Stomach (tissue), 9 donors: ENCODE results near the gene MYO5B. TPM values are rescaled to one million over a fixed set of nuclear protein-coding genes. Genes with fewer than 3 reads are reported as not detected.

Source experiments
- DNase-seq, 2 donors: peaks; one replicate each; pipeline versions ENCODE4 v3.0.0 to v3.0.0-alpha.2; 2013 to 2019
- H3K27ac ChIP-seq, 5 donors: fragments of 200-600 bp in 4 of 5; sonication (generic) in 4 of 5; one replicate each; pipeline ENCODE4 v1.5.1; 2013 to 2019; ENCODE audit warnings: mild to moderate bottlenecking in 1 of 5, moderate library complexity in 1 of 5
- H3K27me3 ChIP-seq, 3 donors: fragments of 200-600 bp; sonication (generic); one replicate each; pipeline ENCODE4 v1.5.1; 2017 to 2019; ENCODE audit warnings: mixed run types in 1 of 3
- H3K36me3 ChIP-seq, 4 donors: fragments of 200-600 bp; sonication (generic); 1 replicate in 3 of 4; 2 replicates in 1 of 4; pipeline ENCODE4 v1.5.1; 2016 to 2019
- H3K4me1 ChIP-seq, 4 donors: fragments of 200-600 bp; sonication (generic); one replicate each; pipeline ENCODE4 v1.5.1; 2016 to 2019
- H3K4me3 ChIP-seq, 4 donors: fragments of 200-600 bp; sonication (generic) in 3 of 4; one replicate each; pipeline ENCODE4 v1.5.1; 2016 to 2019; ENCODE audit warnings: mild to moderate bottlenecking in 1 of 4
- H3K9me3 ChIP-seq, 4 donors: fragments of 200-600 bp; sonication (generic); one replicate each; pipeline ENCODE4 v1.5.1; 2016 to 2019
- EP300 ChIP-seq: sonication (generic); formaldehyde crosslinking; IDR thresholded peaks from one replicate; pipeline ENCODE4 v1.6.1; 2017; ENCODE audit warnings: antibody characterized with exemption
- POLR2A ChIP-seq, 4 donors: fragments of 450-650 bp; IDR thresholded peaks; one replicate each; pipeline ENCODE4 v1.6.1; 2016; ENCODE audit warnings: antibody characterized with exemption in 4 of 4, control low read depth in 2 of 4, mild to moderate bottlenecking in 1 of 4, moderate library complexity in 1 of 4
- POLR2AphosphoS5 ChIP-seq, 3 donors: sonication (generic); formaldehyde crosslinking; IDR thresholded peaks; one replicate each; pipeline ENCODE4 v1.6.1; 2016; ENCODE audit warnings: antibody characterized with exemption in 3 of 3
- WGBS, 5 donors: extraction: QIAGEN DNeasy Blood & Tissue Kit in 3 of 5; methylation state at CpG; one replicate each; pipeline versions ENCODE4 v1.1.5 to v1.1.7; 2013 to 2018; 5-methylcytosine and 5-hydroxymethylcytosine counted together
- intact Hi-C: fragments of 100-400 bp; cut with DNase I; formaldehyde crosslinking; loops from one replicate; pipeline ENCODE4 v1.15.1; 2023; ENCODE audit warnings: low total_unique reads
- polyA plus RNA-seq, 3 donors: library from polyadenylated mRNA; stranded (reverse); fragments of 200-250 nt; gene quantifications; one replicate each; pipeline ENCODE4 v1.2.3, GENCODE V29; 2013
- total RNA-seq, 5 donors: library from RNA; depleted of rRNA; stranded (reverse); fragments of >200 nt; gene quantifications; one replicate each; pipeline versions ENCODE4 v1.1.0 to v1.2.3, GENCODE V29; 2014 to 2016
- TF ChIP-seq, protein P1 (sequence below), 7 experiments: fragments of 450-650 bp in 4 of 7; fragments of 200-600 bp in 3 of 7; sonication (generic) in 3 of 7; IDR thresholded peaks; one replicate each; pipeline ENCODE4 v1.5.1; 2016 to 2019; ENCODE audit warnings: antibody characterized with exemption in 7 of 7, control low read depth in 2 of 7, mild to moderate bottlenecking in 1 of 7
- donor health status: healthy with polysubstance abuse.
- donor health status: Bipolar disorder and iron deficiency.
- donor health status: healthy.

Gene MYO5B
- total and polyA plus RNA-seq, 8 donors, result 13.6 to 224 (median 33.7) TPM

DNA sequence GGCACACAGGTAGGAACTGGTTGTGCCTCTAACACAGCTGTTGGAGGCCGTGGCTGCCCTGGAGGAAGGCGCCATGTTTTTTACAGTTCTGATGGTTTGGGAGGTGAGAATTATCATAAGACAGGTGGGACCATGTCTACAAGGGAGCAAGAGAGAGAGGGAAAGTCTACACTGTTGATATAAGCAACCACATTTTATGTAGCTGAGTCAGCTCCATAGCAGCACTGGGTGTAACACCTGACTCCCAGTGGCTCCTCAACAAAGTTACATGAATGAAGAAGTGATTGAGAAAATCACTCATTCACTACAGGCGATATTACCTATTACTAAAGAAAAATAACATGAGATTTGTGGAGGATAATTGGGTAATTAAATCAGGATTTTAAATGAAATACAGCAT is 340.3 kb downstream of the MYO5B start:
- TF ChIP-seq EP300, result no peak
- TF ChIP-seq POLR2AphosphoS5 (IDR thresholded peaks at IDR 0.05), result no peak
- TF ChIP-seq, protein P1, sequence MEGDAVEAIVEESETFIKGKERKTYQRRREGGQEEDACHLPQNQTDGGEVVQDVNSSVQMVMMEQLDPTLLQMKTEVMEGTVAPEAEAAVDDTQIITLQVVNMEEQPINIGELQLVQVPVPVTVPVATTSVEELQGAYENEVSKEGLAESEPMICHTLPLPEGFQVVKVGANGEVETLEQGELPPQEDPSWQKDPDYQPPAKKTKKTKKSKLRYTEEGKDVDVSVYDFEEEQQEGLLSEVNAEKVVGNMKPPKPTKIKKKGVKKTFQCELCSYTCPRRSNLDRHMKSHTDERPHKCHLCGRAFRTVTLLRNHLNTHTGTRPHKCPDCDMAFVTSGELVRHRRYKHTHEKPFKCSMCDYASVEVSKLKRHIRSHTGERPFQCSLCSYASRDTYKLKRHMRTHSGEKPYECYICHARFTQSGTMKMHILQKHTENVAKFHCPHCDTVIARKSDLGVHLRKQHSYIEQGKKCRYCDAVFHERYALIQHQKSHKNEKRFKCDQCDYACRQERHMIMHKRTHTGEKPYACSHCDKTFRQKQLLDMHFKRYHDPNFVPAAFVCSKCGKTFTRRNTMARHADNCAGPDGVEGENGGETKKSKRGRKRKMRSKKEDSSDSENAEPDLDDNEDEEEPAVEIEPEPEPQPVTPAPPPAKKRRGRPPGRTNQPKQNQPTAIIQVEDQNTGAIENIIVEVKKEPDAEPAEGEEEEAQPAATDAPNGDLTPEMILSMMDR (IDR thresholded peaks at IDR 0.05), result no peak
- TF ChIP-seq POLR2A (IDR thresholded peaks at IDR 0.05), result no peak
- DNase-seq, result no peak
- Histone ChIP-seq H3K4me1 (peaks cover 0 to 18% (median 13%) of the 10 kb centered on the region in 4 donors), H3K27ac (no peak overlapping the region), H3K4me3 (no peak overlapping the region), H3K27me3 (peaks cover 0 to 11% (median 0%) of the 10 kb centered on the region in 3 donors), H3K9me3 (no peaks in the 10 kb centered on the region), H3K36me3 (no peaks in the 10 kb centered on the region)
- 87 to 97% (median 95%) methylated on average over 3 of the region's 3 CpGs for WGBS, 5 donors
- intact Hi-C loops, result no loop called here

DNA sequence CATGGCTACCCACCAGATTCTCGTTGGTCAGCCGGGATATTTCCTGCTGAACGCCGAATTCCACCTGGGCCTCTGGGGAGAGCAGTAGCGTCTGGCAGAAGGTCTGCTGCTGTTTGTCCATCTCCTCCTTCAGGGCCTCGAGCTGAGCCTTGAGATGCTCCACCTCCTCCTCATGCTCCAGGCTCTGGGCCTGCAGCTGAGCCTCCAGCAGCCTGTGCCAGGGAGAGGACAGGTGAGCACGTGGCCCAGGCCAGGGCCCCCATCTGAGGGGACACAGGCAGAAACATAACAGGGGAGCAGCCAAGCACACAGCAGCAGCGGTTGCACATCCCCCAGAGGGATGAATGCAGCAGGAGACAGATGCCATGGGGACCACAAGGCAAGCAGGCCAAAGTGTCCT is 341.5 kb downstream of the MYO5B start:
- TF ChIP-seq EP300 (no peak), POLR2A (IDR thresholded peaks at IDR 0.05) (no peak)
- TF ChIP-seq, protein P1 (IDR thresholded peaks at IDR 0.05), result no peak
- 90 to 96% (median 94%) methylated on average over 7 to 8 of the region's 8 CpGs for WGBS, 5 donors
- intact Hi-C loops, result no loop called here
- no peaks in the 10 kb centered on the region for H3K9me3 ChIP-seq
- H3K27ac ChIP-seq, result no peak overlapping the region
- H3K4me1 ChIP-seq, result peaks cover 0 to 18% (median 9%) of the 10 kb centered on the region in 4 donors
- DNase-seq, result no peak
- H3K4me3 ChIP-seq, result no peak overlapping the region
- H3K36me3 ChIP-seq, result no peaks in the 10 kb centered on the region
- peaks cover 0 to 22% (median 0%) of the 10 kb centered on the region in 3 donors for H3K27me3 ChIP-seq

GRCh38 chr18:49853011-49853410 is 341.9 kb downstream of the MYO5B start:
- Histone ChIP-seq H3K4me1 (peaks cover 0 to 18% (median 6%) of the 10 kb centered on the region in 4 donors), H3K4me3 (no peak overlapping the region), H3K9me3 (no peaks in the 10 kb centered on the region), H3K27me3 (peaks cover 0 to 26% (median 0%) of the 10 kb centered on the region in 3 donors), H3K27ac (no peak overlapping the region), H3K36me3 (peaks cover 0 to 2% (median 0%) of the 10 kb centered on the region in 4 donors)
- DNase-seq, result no peak
- TF ChIP-seq, protein P1 (IDR thresholded peaks at IDR 0.05), result no peak
- no peak for TF ChIP-seq POLR2AphosphoS5 (IDR thresholded peaks at IDR 0.05)
- TF ChIP-seq EP300, result no peak
- no peak for TF ChIP-seq POLR2A (IDR thresholded peaks at IDR 0.05)
- WGBS, 5 donors, result 78 to 89% (median 82%) methylated on average over 7 of the region's 7 CpGs
- intact Hi-C loops, result no loop called here

- 77 to 87% (median 78%) methylated on average over 4 of the region's 4 CpGs for WGBS, 5 donors
- Histone ChIP-seq H3K9me3 (no peaks in the 10 kb centered on the region), H3K4me1 (peaks cover 0 to 15% (median 3%) of the 10 kb centered on the region in 4 donors), H3K36me3 (peaks cover 0 to 7% (median 0%) of the 10 kb centered on the region in 4 donors), H3K27ac (no peak overlapping the region), H3K27me3 (peaks cover 0 to 29% (median 0%) of the 10 kb centered on the region in 3 donors), H3K4me3 (no peak overlapping the region)
- intact Hi-C loops, result no loop called here
- peak in 1 of 2 donors; percentile 24 for DNase-seq
- TF ChIP-seq POLR2AphosphoS5 (IDR thresholded peaks at IDR 0.05), result no peak
- TF ChIP-seq, protein P1 (IDR thresholded peaks at IDR 0.05), result no peak
- TF ChIP-seq EP300, result no peak
- no peak for TF ChIP-seq POLR2A (IDR thresholded peaks at IDR 0.05)
These were observed 343.3 kb downstream of the MYO5B start for GRCh38 chr18:49851624-49852023.
